GM12865 (cell line): ENCODE measurements around the gene SCARB1.
A peak's percentile ranks its signal among the peaks of the same experiment; 100 is the strongest.

ENCODE experiments used
- DNase-seq: peaks from one replicate; pipeline ENCODE4 v3.0.0; 2010; ENCODE audit warnings: low read depth
- H3K4me3 ChIP-seq: 2 replicates; pipeline ENCODE4 v1.5.1; 2011; ENCODE audit warnings: mild to moderate bottlenecking, low read depth, low read length, control low read depth
- CTCF ChIP-seq: IDR thresholded peaks from 2 replicates; pipeline ENCODE4 v1.5.1; 2011; ENCODE audit warnings: low read length, control low read depth, low read depth, inconsistent platforms; ENCODE audit not compliant: insufficient read depth; ENCODE audit errors: missing control alignments

SCARB1 gene

DNA sequence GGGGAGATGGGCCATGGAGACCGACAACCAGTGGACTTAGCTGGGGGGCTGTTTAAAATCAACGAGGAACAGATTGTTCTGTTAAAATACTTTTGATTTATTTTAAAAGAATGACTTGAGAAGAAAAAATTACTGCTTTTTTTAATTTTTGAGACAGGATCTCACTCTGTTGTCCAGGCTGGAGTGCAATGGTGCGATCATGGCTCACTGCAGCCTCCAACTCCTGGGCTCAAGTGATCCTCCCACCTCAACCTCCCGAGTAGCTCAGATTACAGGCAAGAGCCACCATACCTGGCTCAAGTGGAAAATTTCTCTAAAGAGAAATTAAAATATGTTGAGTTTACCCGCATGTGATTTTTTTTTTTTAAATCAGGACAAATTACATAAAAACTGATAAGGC lies 80.6 kb downstream of the SCARB1 start:
- DNase-seq, result no peak
- no peak overlapping the region for H3K4me3 ChIP-seq
- no peak for TF ChIP-seq CTCF

DNA sequence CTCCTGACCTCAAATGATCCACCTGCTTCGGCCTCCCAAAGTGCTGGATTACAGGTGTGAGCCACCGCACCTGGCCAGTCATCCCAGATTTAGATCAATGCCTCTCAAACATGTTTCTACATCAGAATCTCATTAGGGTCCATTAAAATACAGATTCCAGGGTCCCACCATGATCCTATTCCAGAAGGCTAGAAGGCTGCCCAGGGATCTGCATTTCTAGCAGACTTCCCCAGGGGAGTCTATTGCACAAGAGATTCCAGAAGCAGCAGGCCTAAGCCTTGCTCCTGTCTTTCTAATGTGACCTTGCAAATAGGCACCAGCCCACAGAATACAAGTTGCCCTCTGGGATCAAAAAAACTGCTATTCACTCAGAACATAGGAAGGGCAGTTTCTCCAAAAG lies 81.5 kb downstream of the SCARB1 start:
- TF ChIP-seq CTCF, result no peak
- DNase-seq, result no peak
- no peak overlapping the region for H3K4me3 ChIP-seq

DNA sequence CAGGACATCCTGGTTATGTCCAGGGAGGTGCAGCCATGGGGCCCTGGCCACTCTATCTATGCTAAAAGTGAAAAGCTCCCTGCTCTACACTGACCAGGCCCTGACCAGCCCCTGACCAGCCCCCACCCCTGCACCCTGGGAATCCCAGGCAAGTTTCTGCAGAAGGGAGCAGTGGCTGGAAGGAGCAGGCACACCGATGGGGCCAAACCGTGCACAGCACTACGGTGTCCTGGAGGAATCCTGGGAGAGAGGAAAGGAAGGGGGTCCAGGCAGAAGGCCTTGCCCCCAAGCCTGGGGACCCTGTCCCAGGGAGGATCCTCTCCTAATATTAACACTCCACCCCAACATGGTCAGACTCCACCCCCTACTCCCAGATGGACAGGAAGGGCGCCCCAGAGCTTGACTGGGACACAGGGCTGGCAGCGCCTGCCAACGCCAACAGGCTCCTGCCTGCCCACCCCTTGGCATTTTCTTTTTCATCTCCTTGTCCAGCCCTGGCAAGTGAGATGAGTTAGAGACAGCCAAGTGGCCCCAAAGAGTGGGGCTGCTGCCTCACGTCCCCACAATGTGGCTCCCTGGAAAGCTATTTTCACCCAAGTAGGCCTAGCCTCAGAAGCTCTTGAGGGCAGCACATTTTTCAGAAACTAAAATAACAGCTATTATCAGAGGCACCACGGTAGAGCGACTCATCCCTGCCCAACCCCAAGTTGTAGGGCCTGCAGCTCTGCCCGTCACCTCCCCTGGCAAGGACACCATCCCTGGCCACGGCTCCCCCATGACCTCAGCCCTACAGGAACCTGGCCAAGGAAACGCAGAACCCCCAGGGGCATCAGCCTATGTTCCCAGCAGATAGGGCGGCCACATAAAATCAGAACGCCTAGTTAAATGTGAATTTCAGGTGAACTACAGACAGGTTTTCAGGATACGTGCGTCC lies 82.6 kb downstream of the SCARB1 start:
- TF ChIP-seq CTCF, result no peak
- no peak for DNase-seq
- no peak overlapping the region for H3K4me3 ChIP-seq

DNA sequence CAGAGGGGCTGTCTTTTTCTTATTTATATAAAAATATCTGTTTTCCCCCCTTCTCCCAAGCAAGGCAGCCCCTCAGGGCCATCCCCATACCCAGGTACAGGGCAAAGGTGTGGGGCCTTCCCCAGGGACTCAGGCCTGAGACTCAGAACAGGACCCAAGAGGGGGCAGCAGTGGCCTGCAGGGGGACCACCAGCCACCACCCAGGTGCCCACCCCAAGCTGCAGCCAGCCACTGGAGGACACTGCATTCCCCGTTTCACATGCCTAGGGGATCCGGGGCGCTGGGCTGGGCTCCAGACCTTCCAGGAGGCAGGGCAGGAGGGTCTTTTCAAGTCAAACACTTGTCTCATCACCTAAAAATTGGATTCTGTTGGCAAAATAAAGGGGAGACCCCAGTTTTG lies 83.3 kb downstream of the SCARB1 start:
- H3K4me3 ChIP-seq, result no peak overlapping the region
- DNase-seq, result no peak
- no peak for TF ChIP-seq CTCF

- peak; percentile 73 for DNase-seq
- H3K4me3 ChIP-seq, result no peak overlapping the region
- no peak for TF ChIP-seq CTCF
These were observed 84.2 kb downstream of the SCARB1 start for GRCh38 chr12:124779161-124780141.

- no peak overlapping the region for H3K4me3 ChIP-seq
- peak; percentile 38 for DNase-seq
These were observed 85.3 kb downstream of the SCARB1 start for GRCh38 chr12:124778411-124778810.

More at GRCh38 chr12:124778411-124778810, 85.3 kb downstream of the SCARB1 start:
- no peak for TF ChIP-seq CTCF
